ENCODE results near the gene EEF2K.
A peak's percentile ranks its signal among the peaks of the same experiment; 100 is the strongest.

Gene EEF2K

DNA sequence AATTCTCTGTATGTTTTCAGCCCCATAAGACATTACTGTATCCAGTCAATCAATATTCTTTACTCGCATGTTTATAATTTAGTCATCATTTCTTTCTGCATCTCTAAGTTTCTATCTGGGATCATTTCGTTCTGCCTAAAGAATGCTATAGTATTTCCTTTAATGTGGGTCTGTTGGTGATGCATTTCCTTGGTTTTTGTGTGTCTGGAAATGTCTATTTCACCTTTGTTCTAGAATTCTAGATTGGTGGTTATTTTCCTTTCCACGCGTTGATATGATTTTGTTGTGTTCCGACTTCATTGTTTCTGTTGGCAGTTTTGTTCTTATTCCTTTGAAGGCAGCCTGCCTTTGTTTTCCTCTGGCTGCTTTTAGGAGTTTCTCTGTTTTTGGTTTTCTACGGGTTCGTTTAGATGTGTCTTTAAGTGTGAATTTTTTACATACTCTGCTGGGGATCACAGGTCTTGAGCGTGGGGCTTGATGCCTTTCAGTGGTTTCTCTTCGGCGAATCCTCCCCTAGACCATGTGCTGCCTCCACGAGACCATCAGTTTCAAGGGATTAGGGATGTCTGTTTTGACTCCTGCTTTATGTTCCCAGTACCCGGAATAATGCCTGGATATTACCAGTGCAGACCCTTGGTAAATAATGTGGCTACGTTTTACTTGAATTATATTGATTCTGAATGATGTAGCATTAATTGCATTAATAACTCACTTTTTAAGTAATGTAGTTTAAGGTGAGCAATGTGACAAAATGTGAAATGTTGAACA, 114.7 kb downstream of the EEF2K start:
- no peak for DNase-seq

DNA sequence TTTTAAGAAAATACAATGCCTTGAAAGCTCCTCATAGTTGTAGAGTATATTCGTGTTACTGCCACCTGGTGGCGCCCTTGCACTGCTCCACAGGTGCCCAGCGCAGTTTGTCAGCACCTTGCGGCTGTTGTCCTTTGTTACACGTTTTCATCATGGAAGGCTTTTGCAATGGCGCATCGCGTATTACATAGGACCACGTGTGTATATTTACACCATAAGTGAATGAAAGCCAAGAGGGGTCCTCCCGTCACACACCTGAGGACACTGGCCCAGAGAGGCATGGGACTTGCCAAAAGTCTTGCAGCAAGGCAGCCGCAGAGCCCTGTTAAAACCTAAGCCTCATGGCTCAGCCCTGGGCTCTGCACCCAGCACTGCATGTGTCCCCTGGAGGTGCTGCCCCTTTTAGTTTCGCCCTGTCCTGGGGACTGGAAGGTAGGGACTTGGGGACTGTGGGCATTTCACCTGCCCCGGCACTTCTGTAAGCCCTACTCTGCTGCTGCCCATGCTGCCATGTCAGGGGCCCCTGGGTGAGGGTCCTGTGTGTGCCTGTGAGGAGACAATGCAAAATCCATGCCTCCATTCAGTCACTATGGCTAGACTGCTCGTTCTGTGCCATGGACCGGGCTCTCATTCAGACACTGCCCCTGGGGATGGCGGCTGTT, 115.4 kb downstream of the EEF2K start:
- peak; percentile 73 for DNase-seq

DNA sequence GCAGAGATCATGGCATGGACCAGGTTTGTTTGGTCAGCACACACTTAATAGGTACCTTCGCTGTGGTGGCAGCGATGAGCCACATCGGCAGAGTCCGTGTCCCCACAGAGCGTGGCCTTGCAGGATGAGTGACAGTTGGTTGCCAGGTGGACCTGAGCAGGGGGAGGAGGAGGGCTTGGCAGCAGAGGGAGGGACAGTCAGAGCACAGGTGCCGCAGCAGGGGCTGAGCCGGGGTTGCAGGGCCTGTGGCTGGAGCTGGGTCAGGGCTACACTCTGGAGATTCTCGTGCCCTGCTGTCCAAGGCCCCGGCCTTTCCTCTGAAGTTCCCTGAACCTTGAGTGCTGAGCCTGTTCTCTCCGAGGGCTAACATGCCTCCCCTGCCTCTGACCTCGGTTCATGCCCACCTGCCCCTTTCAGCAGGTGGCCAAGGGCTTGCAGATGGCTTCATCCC, 116.0 kb downstream of the EEF2K start:
- DNase-seq, result no peak

GRCh38 chr16:22322741-22323140, 116.7 kb downstream of the EEF2K start:
- DNase-seq, result no peak

DNA sequence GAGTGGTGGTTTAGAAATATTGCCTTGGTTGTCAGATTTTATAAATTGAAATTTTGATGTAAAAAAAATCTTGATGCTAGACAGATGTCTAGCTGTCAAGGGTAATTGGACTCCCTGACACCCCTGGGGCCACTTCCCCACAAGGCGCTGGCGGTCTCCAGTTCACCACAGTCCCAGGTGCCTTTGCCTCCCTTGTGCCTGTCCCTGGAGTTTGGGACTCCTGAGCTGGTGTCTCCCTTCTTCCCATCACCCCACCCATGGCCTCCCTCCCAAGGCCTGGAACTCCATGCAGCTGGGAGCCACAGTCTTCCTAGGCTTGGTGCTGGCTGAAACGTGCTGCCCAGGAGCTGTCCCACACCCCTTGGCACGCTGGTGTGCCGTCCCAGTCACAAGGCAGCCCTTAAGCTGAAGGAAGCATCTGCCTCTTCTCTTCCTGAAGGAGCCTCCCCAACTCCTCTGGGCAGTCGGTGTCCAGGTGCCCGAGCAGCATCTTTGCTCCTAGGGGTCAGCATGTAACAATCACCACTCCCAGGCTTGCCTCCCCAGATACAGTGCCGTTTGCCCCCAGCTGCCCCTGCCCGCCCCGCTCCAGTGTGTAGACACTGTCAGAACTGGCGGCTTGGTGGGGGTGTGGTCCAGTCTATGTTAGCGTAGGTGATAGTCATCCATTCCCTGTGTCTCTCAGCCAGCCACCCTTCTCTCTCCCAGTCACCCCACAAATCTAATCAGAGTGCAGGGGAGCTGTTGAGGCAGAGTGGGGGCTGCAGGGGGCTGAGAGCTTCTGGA, 117.3 kb downstream of the EEF2K start:
- no peak for DNase-seq

GRCh38 chr16:22323959-22324786, 118.1 kb downstream of the EEF2K start:
- no peak for DNase-seq

GRCh38 chr16:22324787-22325597, 118.9 kb downstream of the EEF2K start:
- no peak for DNase-seq

GRCh38 chr16:22325598-22326368, 119.7 kb downstream of the EEF2K start:
- DNase-seq, result no peak

GRCh38 chr16:22326369-22326652, 120.2 kb downstream of the EEF2K start:
- DNase-seq, result no peak

GRCh38 chr16:22326771-22327445, 120.8 kb downstream of the EEF2K start:
- DNase-seq, result no peak

- no peak for DNase-seq
Measured at GRCh38 chr16:22327446-22327775, 121.3 kb downstream of the EEF2K start.

- no peak for DNase-seq
Measured at GRCh38 chr16:22328081-22328725, 122.1 kb downstream of the EEF2K start.

GRCh38 chr16:22329199-22329695, 123.2 kb downstream of the EEF2K start:
- DNase-seq, result no peak

DNA sequence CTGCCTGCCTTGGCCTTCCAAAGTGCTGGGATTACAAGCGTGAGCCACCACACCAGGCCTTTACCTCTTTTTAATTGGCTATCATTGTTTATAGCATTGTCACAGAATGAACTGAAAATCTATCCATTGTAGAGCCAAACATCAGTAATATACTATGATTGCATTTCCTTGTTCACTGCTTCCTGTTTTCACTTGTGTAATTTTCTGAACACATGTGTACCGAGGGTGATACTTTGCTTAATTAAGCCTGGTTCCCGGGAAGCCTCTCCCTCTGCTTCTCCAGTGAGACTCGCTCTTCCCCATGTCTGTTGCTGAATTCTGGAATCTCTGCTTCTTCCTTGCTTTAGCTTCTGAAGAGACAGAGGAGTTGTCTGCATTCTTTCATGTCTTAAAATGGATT, 124.2 kb downstream of the EEF2K start:
- DNase-seq, result no peak

DNA sequence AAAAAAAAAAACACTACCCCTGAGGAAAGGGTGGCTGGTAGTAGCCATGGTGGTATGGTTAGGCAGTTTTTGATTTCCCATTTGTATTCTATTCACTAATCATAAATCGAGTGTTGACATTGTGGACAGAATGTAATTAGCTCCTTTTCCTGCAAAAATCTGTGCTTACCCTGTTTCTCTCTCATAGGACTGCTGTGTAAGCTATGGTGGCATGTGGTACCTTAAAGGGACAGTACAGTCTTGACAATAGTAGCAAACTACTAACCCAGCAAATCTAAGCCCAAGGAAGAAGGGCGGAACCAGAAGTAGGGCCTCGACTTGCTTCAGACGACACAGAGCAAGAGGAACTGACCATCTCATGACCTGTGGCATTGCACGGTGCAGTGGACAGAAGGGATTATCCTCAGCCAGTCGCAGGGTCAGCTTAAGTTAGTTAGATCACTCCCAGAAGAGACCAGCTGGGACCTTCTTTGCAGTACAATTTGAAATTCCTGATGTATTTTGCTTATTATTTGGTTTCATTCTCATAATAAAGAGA, 127.4 kb downstream of the EEF2K start:
- no peak for DNase-seq

GRCh38 chr16:22335668-22336246, 129.7 kb downstream of the EEF2K start:
- DNase-seq, result no peak

GRCh38 chr16:22336581-22336980, 130.5 kb downstream of the EEF2K start:
- DNase-seq, result no peak

DNA sequence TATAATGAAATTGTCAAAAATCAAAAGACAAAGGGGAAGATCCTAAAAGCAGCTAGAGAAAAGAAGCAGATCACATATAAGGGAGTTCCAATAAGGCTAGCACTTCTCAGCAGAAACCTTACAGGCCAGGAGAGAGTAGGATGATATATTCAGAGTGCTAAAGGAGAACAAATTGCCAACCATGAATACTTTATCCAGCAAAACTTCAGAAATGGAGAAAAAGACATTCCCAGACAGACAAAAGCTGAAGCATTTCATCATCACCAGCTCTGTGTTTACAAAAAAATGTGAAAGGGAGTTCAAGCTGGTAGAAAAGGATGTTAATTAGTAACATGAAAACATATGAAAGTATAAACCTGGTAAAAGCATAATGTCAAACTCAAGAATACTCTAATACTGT, 131.0 kb downstream of the EEF2K start:
- no peak for DNase-seq

DNA sequence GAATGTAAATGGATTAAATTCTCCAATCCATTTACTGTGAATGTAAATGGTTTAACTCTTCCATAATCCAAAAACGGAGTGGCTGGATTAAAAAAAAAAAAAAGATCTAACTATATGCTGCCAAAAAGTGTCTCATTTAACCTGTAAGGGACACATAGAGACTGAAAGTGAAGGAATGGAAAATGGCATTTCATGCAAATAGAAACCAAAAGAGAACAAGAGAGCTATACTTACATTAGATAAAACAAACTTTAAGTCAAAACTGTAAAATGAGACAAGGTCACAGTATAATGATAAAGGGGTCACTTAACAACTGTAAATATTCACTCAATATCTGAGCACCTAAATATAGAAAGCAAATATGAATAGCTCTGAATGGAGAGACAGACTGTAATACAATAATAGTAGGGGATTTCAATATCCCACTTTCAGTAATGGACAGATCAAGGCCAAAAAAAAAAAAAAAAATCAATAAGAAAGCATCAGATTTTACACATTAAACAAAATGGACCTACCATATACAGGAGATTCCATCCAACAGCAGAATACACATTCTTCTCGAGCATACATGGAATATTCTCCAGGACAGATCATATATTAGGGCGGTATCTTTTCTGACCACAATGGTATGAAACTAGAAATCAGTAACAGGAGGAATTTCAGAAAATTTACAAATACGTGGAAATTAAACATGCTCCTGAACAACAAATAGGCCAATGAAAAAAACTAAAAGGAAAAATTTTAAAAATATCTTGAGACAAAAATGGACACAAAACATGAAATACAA, 132.0 kb downstream of the EEF2K start:
- DNase-seq, result no peak
